Kidney (tissue), 14 donors: ENCODE data around the gene C17orf58. TPM values are rescaled to one million over a fixed set of nuclear protein-coding genes. Genes with fewer than 3 reads are reported as not detected.
"Not testable (repeated sequence)": the region's sequence is repeated elsewhere in the genome, so short reads cannot be mapped to it uniquely, and the experiment has no call there.

ENCODE experiments used
- DNase-seq, 5 donors: peaks; one replicate each; pipeline ENCODE4 v3.0.0-alpha.2; 2013 to 2020
- FAIRE-seq: peaks from 2 replicates; lab custom pipeline; 2012; peaks lifted over from hg19 to GRCh38; lab: Jason Lieb, UNC
- H3K27ac ChIP-seq, 2 donors: one replicate each; pipeline ENCODE4 v1.7.0; 2013; ENCODE audit warnings: low read depth in 2 of 2, low read length in 2 of 2, inconsistent platforms in 1 of 2
- H3K27me3 ChIP-seq: one replicate; pipeline ENCODE4 v1.7.1; 2013; ENCODE audit warnings: low read length, inconsistent platforms; ENCODE audit not compliant: control insufficient read depth, insufficient read depth
- H3K36me3 ChIP-seq, 3 donors: one replicate each; pipeline versions ENCODE4 v1.7.0 to v1.7.1; 2013; ENCODE audit warnings: low read length in 3 of 3, control low read depth in 1 of 3, inconsistent platforms in 1 of 3; ENCODE audit not compliant: insufficient read depth in 3 of 3, control insufficient read depth in 2 of 3
- H3K4me1 ChIP-seq, 3 donors: one replicate each; pipeline versions ENCODE4 v1.7.0 to v1.7.1; 2013; ENCODE audit warnings: low read length in 3 of 3, inconsistent platforms in 1 of 3, low read depth in 1 of 3; ENCODE audit not compliant: control insufficient read depth in 2 of 3, insufficient read depth in 2 of 3
- H3K4me3 ChIP-seq, 3 donors: one replicate each; pipeline versions ENCODE4 v1.7.0 to v1.8.1; 2013; ENCODE audit warnings: low read length in 3 of 3, control low read depth in 1 of 3, inconsistent platforms in 1 of 3
- H3K9ac ChIP-seq, 3 donors: one replicate each; pipeline versions ENCODE4 v1.7.0 to v1.7.1; 2013; ENCODE audit warnings: low read length in 3 of 3, control low read depth in 1 of 3, inconsistent platforms in 1 of 3
- H3K9me3 ChIP-seq, 3 donors: one replicate each; pipeline versions ENCODE4 v1.7.0 to v1.7.1; 2013; ENCODE audit warnings: low read length in 3 of 3, control low read depth in 1 of 3, inconsistent platforms in 1 of 3; ENCODE audit not compliant: control insufficient read depth in 2 of 3, insufficient read depth in 1 of 3
- intact Hi-C: fragments of 100-400 bp; cut with DNase I; formaldehyde crosslinking; loops from one replicate; pipeline ENCODE4 v1.11.1; 2022
- polyA plus RNA-seq: library from polyadenylated mRNA; stranded (reverse); fragments of 350-450 nt; fragmentation: Illumina TruSeq; extraction: RNeasy Lipid Tissue Mini Kit (QIAGEN cat#74804); gene quantifications from one replicate; pipeline ENCODE4 v1.2.3, GENCODE V29; 2014; ENCODE audit warnings: low read depth, low replicate concordance; ENCODE audit not compliant: insufficient read depth
- total RNA-seq: library from RNA; stranded (reverse); fragmentation: NEBNext Ultra II Directional; extraction: Animal tissue kit (Norgen Biotek cat#: 25700); gene quantifications from one replicate; pipeline ENCODE4 v1.2.1, GENCODE V29; 2021
- TF ChIP-seq, protein P1 (sequence below): IDR thresholded peaks from 3 replicates; pipeline ENCODE4 v1.5.1; 2012; ENCODE audit warnings: mild to moderate bottlenecking, moderate library complexity, borderline replicate concordance; ENCODE audit not compliant: insufficient read depth; ENCODE audit errors: extremely low read depth
- donor health status: control.
- donor health status: control.
- donor health status: control.
- donor health status: control.
- donor health status: control.
- donor health status: DM: yes; HTN: yes; CAD: no.
- donor health status: Normal renal cell carcinoma (clear cell type).

Gene C17orf58
- total and polyA plus RNA-seq, 2 donors from 2014 or later, result 10.0 to 11.1 TPM

DNA sequence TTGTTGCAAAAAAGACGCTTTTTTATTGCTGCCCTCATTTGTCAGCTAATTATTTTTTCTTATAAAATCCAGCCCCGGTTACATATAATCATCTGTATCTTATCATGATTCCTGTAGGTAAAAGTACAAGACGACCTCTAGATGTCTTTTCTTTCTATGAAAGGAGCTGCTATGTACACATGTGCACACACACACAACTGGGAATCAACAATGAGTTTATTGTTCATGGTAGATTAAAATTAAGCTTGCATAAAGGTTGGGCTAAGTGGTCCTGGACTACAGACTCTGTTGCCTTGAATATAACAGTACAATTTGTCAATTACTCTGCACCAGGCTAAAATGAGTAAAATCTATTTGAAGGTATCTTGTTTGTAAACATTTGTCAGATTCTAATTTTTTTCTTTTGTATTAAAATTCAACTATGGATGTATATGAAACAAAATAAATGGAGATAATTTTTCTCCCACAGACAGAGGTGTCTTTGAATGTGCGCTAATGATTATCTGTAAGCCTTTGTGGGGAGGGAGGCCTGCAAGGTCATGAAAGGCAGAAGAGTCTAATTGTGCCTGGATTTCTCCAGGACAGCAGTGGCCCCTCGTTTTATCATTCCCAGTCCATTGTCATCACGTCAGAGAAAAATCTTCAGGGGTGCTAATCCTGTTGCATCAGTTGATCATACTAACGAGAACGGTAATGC lies 13.4 kb downstream of the C17orf58 start:
- no peak for FAIRE-seq
- Histone ChIP-seq H3K27me3 (no peaks in the 10 kb centered on the region), H3K4me3 (no peak overlapping the region), H3K36me3 (peaks cover 0 to 7% (median 2%) of the 10 kb centered on the region in 3 donors), H3K4me1 (no peaks in the 10 kb centered on the region), H3K27ac (no peak overlapping the region), H3K9me3 (no peaks in the 10 kb centered on the region), H3K9ac (no peak overlapping the region)
- DNase-seq, result no peak
- TF ChIP-seq, protein P1, sequence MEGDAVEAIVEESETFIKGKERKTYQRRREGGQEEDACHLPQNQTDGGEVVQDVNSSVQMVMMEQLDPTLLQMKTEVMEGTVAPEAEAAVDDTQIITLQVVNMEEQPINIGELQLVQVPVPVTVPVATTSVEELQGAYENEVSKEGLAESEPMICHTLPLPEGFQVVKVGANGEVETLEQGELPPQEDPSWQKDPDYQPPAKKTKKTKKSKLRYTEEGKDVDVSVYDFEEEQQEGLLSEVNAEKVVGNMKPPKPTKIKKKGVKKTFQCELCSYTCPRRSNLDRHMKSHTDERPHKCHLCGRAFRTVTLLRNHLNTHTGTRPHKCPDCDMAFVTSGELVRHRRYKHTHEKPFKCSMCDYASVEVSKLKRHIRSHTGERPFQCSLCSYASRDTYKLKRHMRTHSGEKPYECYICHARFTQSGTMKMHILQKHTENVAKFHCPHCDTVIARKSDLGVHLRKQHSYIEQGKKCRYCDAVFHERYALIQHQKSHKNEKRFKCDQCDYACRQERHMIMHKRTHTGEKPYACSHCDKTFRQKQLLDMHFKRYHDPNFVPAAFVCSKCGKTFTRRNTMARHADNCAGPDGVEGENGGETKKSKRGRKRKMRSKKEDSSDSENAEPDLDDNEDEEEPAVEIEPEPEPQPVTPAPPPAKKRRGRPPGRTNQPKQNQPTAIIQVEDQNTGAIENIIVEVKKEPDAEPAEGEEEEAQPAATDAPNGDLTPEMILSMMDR, result no peak
- intact Hi-C loops, result no loop called here

DNA sequence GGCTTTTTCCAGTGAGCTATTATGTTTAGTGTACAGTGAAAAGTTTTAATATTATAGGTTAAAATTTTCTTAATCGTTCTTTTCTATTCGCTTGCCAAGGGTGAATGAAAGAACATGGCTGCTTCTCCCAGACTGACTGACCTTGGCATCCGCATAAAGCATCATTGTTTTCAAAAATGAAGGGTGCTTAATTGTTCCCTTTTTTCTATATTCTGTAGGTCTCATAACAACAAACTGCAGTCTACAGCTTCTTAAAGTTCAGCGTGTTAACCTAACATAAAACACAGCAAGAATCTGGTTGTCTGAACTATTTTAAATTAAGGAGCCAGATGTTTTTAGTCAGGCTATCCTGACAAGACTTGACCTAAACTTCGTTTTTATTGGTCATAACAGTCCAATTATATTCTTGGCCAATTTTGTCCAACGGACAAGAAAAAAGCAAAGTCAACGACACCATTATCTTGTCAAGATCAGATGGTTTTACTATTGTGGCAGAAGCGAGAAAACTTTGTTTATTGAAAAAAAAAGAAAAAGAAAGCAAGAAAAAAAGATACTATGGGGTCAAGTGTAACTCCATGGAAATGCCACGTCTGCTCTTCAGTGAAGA lies 14.1 kb downstream of the C17orf58 start:
- FAIRE-seq (no peak), DNase-seq (peak in 2 of 5 donors; percentile 55 to 82)
- Histone ChIP-seq H3K4me3 (no peak overlapping the region), H3K9me3 (no peaks in the 10 kb centered on the region), H3K9ac (no peak overlapping the region), H3K27ac (no peak overlapping the region), H3K4me1 (no peaks in the 10 kb centered on the region), H3K36me3 (peaks cover 0 to 7% (median 2%) of the 10 kb centered on the region in 3 donors), H3K27me3 (no peaks in the 10 kb centered on the region)
- TF ChIP-seq, protein P1, result no peak
- intact Hi-C loops, result no loop called here

DNA sequence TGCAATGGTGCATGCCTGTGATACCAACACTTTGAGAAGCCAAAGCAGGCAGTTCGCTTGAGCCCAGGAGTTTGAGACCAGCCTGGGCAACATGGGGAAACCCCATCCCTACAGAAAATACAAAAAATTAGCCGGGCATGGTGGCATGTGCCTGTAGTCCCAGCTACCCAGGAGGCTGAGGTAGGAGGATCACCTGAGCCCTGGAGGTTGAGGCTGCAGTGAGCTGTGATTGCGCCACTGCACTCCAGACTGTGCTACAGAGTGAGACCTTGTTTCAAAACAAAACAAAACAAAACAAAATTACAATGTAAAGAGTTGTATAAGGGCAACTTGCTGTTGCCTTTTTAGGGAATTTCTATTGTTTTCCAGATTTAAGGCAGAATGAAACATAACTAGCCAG lies 15.4 kb downstream of the C17orf58 start:
- H3K9me3 ChIP-seq, H3K4me3 ChIP-seq, H3K4me1 ChIP-seq, H3K9ac ChIP-seq, H3K36me3 ChIP-seq, FAIRE-seq, intact Hi-C loops, H3K27ac ChIP-seq, DNase-seq, H3K27me3 ChIP-seq: not testable (repeated sequence)

DNA sequence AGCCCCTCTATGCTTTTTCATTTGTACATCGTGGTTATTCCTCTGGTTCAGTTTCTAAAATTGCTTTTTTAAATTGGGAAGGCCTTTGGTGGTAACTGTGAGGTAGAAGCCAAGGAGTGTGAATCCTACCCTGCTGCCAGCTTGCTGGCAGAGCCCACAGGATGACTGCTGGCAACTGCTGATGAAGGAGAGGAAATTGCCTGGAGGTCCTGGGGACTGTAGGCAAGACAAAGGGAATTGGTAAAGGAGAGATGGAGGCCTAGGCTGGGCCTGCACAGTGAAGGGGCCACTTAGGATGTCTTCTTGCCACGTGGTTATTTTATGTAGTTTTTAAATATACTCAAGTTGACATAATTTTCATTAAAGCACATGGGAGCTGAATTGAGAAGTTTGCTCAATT lies 15.8 kb downstream of the C17orf58 start:
- FAIRE-seq, result no peak
- TF ChIP-seq, protein P1, result no peak
- DNase-seq, result no peak
- no peak overlapping the region for H3K4me3 ChIP-seq
- no peaks in the 10 kb centered on the region for H3K4me1 ChIP-seq
- no peaks in the 10 kb centered on the region for H3K9me3 ChIP-seq
- H3K27me3 ChIP-seq, result no peaks in the 10 kb centered on the region
- H3K9ac ChIP-seq, result no peak overlapping the region
- H3K36me3 ChIP-seq, result peaks cover 0 to 10% (median 5%) of the 10 kb centered on the region in 3 donors
- intact Hi-C loops, result no loop called here
- H3K27ac ChIP-seq, result no peak overlapping the region

DNA sequence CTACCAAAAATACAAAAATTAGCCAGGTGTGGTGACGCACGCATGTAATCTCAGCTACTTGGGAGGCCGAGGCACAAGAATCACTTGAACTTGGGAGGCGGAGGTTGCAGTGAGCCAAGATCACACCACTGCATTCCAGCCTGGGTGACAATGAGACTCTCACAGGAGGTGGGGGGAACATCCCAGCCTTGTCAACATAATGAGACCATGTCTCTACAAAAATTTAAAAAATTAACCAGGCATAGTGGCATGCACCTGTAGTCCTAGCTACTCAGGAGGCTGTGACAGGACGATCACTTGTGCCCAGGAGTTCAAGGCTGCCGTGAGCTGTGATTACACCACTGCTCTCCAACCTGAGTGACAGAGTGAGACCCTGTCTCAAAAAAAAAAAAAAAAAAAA lies 20.0 kb downstream of the C17orf58 start:
- H3K27me3 ChIP-seq, DNase-seq, H3K4me3 ChIP-seq, intact Hi-C loops, FAIRE-seq, H3K4me1 ChIP-seq, H3K9ac ChIP-seq, H3K27ac ChIP-seq, H3K9me3 ChIP-seq: not testable (repeated sequence)
- peaks cover 0 to 18% (median 7%) of the 10 kb centered on the region in 3 donors for H3K36me3 ChIP-seq
